Mesodermal cell (in vitro differentiated cells): ENCODE data around the gene FGGY. TPM values are rescaled to one million over a fixed set of nuclear protein-coding genes. Genes with fewer than 3 reads are reported as not detected.
A peak's percentile ranks its signal among the peaks of the same experiment; 100 is the strongest.
"Not testable (repeated sequence)": the region's sequence is repeated elsewhere in the genome, so short reads cannot be mapped to it uniquely, and the experiment has no call there.

Experiments used
- H3K27ac ChIP-seq: 2 replicates; pipeline ENCODE4 v1.7.0; 2013; ENCODE audit warnings: mild to moderate bottlenecking, low read depth, low read length, moderate library complexity; ENCODE audit not compliant: severe bottlenecking
- H3K36me3 ChIP-seq: 2 replicates; pipeline ENCODE4 v1.7.1; 2013; ENCODE audit warnings: mild to moderate bottlenecking, low read length, moderate library complexity; ENCODE audit not compliant: control insufficient read depth, insufficient read depth
- H3K4me1 ChIP-seq: one replicate; pipeline ENCODE4 v1.7.1; 2013; ENCODE audit warnings: mild to moderate bottlenecking, low read length; ENCODE audit not compliant: insufficient read depth, control insufficient read depth, poor library complexity, severe bottlenecking
- H3K4me3 ChIP-seq: 2 replicates; pipeline ENCODE4 v1.7.0; 2013; ENCODE audit warnings: low read length, control low read depth, mild to moderate bottlenecking; ENCODE audit not compliant: insufficient read depth, poor library complexity, severe bottlenecking; ENCODE audit errors: extremely low read depth
- H3K9me3 ChIP-seq: 2 replicates; pipeline ENCODE4 v1.7.1; 2013; ENCODE audit warnings: mild to moderate bottlenecking, low read length, moderate library complexity; ENCODE audit not compliant: control insufficient read depth
- WGBS, 2 experiments: methylation state at CpG; one replicate each; pipeline ENCODE4 v1.1.5; 2013; ENCODE audit warnings: missing lambda C conversion rate in 2 of 2; ENCODE audit not compliant: insufficient coverage in 2 of 2; 5-methylcytosine and 5-hydroxymethylcytosine counted together
- polyA plus RNA-seq, 2 experiments: library from polyadenylated mRNA; stranded (reverse); fragments of 50-300 nt; gene quantifications; one replicate each; pipeline ENCODE4 v1.2.3, GENCODE V29; 2013

Gene FGGY
- 8.9 TPM for polyA plus RNA-seq (2013, experiment 1 of 2)
- 8.1 TPM for polyA plus RNA-seq (2013, experiment 2 of 2)

GRCh38 chr1:59296358-59297256, at the start of gene FGGY:
Gene FGGY, plus strand, starts transcription at chr1:59297094. Its CDS starts 24,456 bp downstream, at chr1:59321550.
- Histone ChIP-seq H3K27ac (peak within 1 kb of the TSS; percentile 89), H3K9me3 (no peaks in the 10 kb centered on the region), H3K36me3 (no peaks in the 10 kb centered on the region), H3K4me3 (peak within 1 kb of the TSS; percentile 43), H3K4me1 (peaks cover 7% of the 10 kb centered on the region)
- 0 to 1% methylated on average over 53 to 65 of the region's 78 CpGs for WGBS, 2 experiments

GRCh38 chr1:59248758-59249157, 48.1 kb upstream of the FGGY start:
- H3K36me3 ChIP-seq: no peaks in the 10 kb centered on the region
- WGBS, 2 experiments: 86% methylated on average over 1 of the region's 1 CpG
- no peaks in the 10 kb centered on the region for H3K4me1 ChIP-seq
- H3K4me3 ChIP-seq: no peak overlapping the region
- H3K27ac ChIP-seq: no peak overlapping the region
- H3K9me3 ChIP-seq: peaks cover 4% of the 10 kb centered on the region

GRCh38 chr1:59249396-59250137, 47.3 kb upstream of the FGGY start:
- Histone ChIP-seq H3K9me3 (peaks cover 4% of the 10 kb centered on the region), H3K4me3 (no peak overlapping the region), H3K36me3 (no peaks in the 10 kb centered on the region), H3K4me1 (no peaks in the 10 kb centered on the region), H3K27ac (no peak overlapping the region)
- WGBS, 2 experiments: 77 to 94% methylated on average over 2 of the region's 4 CpGs

- not testable (repeated sequence) for H3K27ac ChIP-seq, H3K36me3 ChIP-seq, H3K9me3 ChIP-seq, H3K4me1 ChIP-seq, H3K4me3 ChIP-seq
- WGBS, 2 experiments: 82 to 88% methylated on average over 9 to 12 of the region's 12 CpGs
These were observed 45.8 kb upstream of the FGGY start for GRCh38 chr1:59251061-59251460.

- no CpG with 5 or more reads among the region's 1 CpG for WGBS, 2 experiments
- H3K9me3 ChIP-seq, H3K4me1 ChIP-seq, H3K36me3 ChIP-seq, H3K4me3 ChIP-seq, H3K27ac ChIP-seq: not testable (repeated sequence)
These were observed 40.5 kb upstream of the FGGY start for GRCh38 chr1:59256429-59256828.

GRCh38 chr1:59258412-59259032, 38.4 kb upstream of the FGGY start:
- H3K4me1 ChIP-seq: no peaks in the 10 kb centered on the region
- no peaks in the 10 kb centered on the region for H3K9me3 ChIP-seq
- WGBS, 2 experiments: no CpG with 5 or more reads among the region's 3 CpGs
- H3K36me3 ChIP-seq: no peaks in the 10 kb centered on the region
- H3K27ac ChIP-seq: no peak overlapping the region
- H3K4me3 ChIP-seq: no peak overlapping the region

GRCh38 chr1:59261537-59261936, 35.4 kb upstream of the FGGY start:
- Histone ChIP-seq H3K9me3 (no peaks in the 10 kb centered on the region), H3K27ac (no peak overlapping the region), H3K36me3 (no peaks in the 10 kb centered on the region), H3K4me1 (no peaks in the 10 kb centered on the region), H3K4me3 (no peak overlapping the region)
- WGBS, 2 experiments: 100% methylated on average over 1 of the region's 1 CpG; no CpG with 5 or more reads in 1 of the 2 experiments

GRCh38 chr1:59262631-59263030, 34.3 kb upstream of the FGGY start:
- Histone ChIP-seq H3K4me1 (no peaks in the 10 kb centered on the region), H3K27ac (no peak overlapping the region), H3K9me3 (no peaks in the 10 kb centered on the region), H3K4me3 (no peak overlapping the region), H3K36me3 (no peaks in the 10 kb centered on the region)

GRCh38 chr1:59263111-59263510, 33.8 kb upstream of the FGGY start:
- Histone ChIP-seq H3K36me3 (no peaks in the 10 kb centered on the region), H3K4me1 (no peaks in the 10 kb centered on the region), H3K27ac (no peak overlapping the region), H3K4me3 (no peak overlapping the region), H3K9me3 (no peaks in the 10 kb centered on the region)

GRCh38 chr1:59265622-59266021, 31.3 kb upstream of the FGGY start:
- Histone ChIP-seq H3K36me3 (no peaks in the 10 kb centered on the region), H3K27ac (no peak overlapping the region), H3K9me3 (no peaks in the 10 kb centered on the region), H3K4me3 (no peak overlapping the region), H3K4me1 (no peaks in the 10 kb centered on the region)
- 60 to 80% methylated on average over 1 of the region's 4 CpGs for WGBS, 2 experiments
